CD4-positive, alpha-beta T cell treated with Interleukin-15 for 4 hours (primary cell): ENCODE data around the gene HOXD3.
A peak's percentile ranks its signal among the peaks of the same experiment; 100 is the strongest.

Experiments
- DNase-seq: peaks from one replicate; pipeline ENCODE4 v3.0.0-alpha.2; 2020; ENCODE audit warnings: low spot score

Gene HOXD3

DNA sequence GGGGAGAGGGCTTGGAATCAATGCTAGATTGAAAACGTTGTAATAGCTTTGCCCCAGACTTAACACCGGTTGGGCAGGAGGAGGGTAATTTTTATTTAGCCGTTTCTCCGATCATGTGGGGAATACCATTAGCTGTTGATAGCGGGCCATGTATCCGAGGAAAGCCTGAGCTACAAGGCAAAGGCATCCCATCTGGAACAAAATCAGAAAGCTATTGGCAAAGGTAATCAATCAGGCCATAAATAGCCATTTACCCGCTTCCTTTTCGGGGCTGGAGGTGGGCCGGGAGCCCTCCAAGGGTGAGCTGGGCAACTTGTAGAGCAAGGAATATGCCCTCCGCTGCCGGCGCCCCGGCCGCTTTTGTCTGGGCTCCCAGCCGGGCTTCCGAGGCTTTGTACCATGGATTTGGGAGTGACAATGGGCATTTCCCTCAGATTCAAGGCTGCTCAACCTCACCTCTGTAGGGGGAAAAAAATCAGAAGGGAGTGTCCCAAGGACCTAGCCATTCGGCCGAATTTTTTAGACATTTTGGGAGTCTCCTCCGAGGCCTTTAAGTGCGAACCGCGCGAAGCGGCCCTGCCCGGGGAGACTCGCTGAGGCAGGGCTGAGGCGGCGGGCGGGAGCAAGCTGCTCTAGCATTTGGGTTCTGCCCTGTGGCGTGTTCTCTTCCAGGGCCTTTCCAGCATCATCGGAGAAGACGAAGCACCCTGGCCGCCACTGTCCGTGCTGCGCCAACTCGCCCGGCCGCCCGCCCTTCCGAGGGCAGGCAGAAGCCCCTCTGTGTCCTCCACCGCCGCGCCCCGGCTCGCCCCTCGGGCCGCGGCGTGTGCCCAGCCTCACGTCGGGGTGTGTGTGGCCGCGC is 35.7 kb upstream of the HOXD3 start:
- DNase-seq = no peak

DNA sequence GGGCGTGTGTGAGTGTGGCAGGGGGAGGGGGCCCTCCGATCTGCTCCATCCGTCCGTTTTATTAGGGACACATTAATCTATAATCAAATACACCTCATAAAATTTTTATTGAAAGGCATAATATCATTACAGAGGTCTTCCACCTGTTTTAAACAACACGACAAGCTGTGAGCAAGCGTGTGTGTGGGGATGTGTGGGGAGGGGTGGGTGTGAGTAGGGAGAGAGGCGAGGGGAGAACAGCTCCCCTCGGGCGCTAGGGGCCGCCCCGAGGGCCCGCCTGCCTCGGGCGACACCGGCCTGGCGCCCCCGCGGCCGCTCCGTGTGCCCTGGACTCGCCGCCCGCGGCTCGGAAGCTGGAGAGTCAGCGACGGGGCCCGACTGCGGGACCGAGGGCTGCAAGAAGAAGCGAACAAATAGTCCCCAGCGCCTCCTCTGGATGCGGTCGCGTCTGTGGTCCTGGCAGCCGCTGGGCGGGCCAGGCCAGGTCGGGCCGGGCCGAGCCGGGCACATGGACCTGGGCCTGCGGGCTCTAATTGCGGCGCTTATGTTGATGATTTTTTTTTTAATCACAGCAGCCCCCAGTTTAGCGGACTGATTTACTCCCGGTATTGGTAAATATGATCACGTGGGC is 34.9 kb upstream of the HOXD3 start:
- DNase-seq = no peak

DNA sequence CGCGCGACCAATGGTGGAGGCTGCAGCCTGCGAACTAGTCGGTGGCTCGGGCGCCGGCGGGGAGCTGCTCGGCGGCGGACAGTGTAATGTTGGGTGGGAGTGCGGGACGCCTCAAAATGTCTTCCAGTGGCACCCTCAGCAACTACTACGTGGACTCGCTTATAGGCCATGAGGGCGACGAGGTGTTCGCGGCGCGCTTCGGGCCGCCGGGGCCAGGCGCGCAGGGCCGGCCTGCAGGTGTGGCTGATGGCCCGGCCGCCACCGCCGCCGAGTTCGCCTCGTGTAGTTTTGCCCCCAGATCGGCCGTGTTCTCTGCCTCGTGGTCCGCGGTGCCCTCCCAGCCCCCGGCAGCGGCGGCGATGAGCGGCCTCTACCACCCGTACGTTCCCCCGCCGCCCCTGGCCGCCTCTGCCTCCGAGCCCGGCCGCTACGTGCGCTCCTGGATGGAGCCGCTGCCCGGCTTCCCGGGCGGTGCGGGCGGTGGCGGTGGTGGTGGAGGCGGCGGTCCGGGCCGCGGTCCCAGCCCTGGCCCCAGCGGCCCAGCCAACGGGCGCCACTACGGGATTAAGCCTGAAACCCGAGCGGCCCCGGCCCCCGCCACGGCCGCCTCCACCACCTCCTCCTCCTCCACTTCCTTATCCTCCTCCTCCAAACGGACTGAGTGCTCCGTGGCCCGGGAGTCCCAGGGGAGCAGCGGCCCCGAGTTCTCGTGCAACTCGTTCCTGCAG is 34.3 kb upstream of the HOXD3 start, which contains the start of gene HOXD9:
HOXD9 (plus strand) TSS at position 37 of the 728 bp plus-strand sequence; CDS start at position 87, 50 bp downstream.
- no peak for DNase-seq

DNA sequence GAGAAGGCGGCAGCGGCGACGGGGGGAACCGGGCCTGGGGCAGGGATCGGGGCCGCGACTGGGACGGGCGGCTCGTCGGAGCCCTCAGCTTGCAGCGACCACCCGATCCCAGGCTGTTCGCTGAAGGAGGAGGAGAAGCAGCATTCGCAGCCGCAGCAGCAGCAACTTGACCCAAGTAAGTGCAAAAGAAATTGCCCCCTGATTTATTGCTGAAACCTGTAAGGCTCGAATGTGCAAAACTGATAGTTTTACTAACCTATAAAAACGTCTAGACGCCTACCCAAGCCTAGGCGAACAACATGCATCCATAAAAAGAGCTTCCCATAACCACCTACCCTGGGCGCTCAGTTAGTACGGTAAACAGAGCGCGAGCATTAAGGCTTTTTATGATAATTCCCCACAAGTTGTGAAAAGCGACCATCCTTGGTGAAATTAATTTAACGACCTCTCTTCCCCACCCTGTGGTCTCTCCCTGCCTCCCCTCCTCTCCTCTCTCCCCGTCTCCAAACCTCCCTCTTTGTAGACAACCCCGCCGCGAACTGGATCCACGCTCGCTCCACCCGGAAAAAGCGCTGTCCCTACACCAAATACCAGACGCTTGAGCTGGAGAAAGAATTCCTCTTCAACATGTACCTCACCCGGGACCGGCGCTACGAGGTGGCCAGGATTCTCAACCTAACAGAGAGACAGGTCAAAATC is 33.5 kb upstream of the HOXD3 start:
- no peak for DNase-seq

DNA sequence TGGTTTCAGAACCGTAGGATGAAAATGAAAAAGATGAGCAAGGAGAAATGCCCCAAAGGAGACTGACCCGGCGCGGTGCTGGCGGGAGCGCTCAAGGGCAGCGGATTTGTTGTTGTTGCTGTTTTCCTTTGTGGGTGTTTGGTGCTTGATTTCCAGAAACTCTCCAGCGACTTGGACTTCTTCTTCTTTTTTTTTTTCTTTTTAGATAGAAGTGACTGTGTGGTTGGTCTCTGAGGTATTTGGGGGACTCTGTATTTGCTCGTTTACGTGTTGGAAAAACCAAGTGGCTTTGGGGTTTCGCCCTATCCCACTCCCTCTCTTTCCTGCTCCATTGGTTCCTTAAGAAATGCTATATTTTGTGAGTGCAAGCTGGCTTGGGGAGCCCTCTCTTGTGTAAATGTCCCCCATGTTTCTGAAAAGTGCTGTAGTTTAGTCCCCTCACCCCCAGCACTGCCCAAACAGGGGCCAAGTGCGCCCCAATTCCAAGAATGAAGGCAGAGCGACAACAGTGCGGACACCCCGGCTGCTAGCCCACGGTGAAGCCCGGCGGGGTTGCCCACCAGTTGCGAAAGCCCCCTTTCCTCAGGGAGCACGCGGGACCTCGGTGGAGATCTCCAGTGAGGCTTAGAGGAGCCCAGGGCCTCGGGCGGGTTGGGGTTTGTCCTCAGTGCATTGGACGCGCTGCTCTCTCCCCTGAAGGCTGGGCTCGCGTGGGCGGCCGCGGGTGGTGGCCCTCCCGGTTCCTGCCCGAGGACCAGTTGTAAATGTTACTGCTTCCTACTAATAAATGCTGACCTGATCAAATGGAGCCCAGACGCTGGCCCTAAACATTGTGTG is 32.8 kb upstream of the HOXD3 start:
- DNase-seq = no peak

DNA sequence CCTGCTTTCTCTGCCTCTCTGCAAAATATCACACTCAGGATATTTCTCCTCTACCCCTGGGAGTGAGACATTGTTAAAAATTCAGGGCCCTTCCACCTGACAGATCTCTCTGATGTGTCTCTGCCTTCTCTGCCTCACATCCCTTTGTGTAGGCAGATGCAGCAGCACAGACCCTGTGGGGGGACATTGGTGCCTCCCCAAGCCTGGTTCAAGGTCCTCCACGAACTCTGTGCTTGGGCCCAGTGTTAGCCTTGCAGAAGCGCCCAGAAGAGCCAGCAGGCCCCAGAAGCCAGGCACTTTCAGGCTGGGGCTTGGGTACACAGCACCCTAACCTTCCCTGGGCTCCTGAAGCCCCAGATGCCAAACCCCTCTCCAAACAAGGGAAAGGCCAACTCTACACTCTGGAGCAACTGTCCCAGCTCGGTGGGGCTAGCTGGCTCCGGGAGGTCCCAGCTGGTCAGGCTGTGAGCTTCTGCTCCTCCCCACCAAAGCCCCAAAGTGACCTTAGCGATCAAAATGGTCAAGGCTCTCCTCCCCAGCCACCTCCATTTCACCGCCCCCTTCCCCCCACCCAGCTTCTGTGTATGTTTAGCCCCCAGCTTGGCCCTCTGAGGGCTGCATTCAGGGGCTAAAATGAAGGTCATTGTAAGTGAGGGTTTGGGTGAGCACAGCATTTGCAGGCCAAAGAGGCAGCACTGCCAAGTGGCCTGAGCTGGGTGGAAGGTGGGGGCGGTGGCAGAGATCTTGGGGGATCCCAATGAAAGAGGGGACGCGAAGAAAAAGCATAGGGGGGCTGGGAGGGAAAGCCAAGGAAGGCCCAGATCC is 31.9 kb upstream of the HOXD3 start:
- no peak for DNase-seq

DNA sequence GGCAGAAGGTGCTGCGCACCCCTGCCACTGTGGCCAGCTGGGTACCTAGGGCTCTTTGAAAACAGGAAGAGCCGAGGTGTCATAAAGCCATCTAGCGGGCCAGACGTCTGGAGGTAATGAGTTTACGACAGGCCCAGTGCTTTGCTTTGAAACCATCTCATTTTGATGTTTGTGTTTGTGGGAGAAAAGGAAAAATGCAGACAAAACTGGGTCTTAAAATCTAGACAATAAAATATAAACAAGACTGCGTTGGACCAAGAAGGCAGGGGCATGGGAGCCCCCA is 31.4 kb upstream of the HOXD3 start:
- no peak for DNase-seq

DNA sequence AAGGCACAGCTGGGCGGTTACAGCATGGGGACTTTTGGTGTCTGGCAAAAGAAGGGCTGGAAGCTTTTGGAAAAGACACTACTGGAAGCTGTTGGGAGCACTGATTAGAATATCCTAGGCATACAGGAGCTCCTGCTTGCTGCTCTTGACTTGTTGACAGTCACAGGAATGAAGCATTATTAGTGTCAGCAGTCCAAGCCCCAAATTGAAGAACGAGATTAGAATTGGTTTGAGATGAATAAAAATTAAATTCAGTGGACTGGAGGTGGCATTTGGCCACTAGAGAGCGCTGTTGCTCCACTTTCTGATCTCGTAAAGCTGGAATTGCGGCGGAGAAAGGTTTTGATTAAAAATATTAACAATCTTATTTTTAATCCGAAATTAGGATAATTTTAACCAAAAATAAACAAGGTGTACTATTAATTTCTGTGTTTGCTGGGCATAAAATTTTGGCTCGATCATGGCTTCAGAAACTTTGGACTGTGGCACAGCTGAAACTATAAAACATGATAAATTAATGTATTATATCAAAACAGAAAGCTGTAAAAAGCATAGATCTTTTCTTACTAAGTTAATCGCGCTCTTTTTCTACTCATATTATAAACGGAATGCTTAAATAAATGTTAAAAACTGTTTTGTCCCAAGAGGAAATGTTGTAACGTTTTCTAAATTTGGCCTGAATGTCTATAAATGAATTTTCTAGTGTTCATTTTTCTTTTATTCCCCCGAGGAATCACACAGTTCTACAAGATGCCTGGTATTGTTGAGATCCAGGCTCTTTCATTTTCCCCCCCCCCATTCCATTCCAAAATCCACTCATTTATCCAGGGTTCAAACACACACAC is 30.0 kb upstream of the HOXD3 start:
- peak; percentile 66 for DNase-seq

DNA sequence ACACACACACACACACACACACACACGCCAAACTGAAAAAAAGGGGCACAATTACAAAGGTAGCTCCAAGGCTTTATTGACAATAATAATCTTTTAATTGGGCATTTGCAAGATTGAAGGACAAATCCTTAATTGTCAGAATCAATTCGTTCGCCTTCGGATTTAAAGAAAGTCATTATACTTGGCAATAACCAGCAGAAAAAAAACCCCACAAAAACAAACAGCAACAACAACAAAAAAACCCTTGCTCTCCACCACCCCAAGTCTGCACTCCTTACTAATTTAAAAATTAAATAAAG is 29.4 kb upstream of the HOXD3 start:
- no peak for DNase-seq

DNA sequence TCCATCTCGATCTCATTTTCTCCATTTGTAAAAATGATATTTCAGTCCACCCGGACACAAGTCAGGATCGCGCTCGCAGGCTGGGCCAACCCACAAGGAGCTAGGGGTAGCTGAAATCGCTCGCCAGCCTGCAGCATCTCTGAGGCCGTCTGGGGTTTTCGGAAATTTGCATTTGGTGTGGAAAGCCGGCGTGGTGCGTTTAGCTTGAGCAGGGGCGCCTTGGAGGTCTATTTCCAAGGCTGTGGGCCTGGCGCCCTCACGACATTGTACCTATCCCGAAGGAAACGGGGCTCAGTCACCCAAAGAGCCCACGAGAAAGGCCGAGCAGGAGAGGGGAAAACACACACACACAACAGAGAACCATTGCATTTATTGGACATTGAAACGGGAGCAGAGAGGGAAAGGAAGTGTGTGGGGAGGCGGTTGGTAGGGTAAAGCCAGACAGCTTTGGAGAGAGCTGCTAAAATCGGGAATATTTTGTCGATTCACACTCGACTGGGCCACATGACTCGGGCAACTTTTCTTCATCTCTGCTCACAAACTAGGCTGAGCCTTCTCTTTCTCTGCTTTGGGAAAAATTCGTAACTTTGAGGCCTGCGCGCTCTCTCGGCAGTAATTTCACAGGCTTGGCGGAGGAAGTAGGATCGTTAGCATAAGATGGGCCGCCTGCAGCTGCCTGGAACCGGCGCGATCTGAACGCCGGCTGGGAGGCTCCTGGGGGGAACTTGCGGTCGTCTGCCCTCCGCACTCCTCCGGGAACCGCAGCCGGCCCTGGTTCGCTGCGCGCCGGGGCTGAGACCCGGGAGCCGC is 28.7 kb upstream of the HOXD3 start:
- no peak for DNase-seq

DNA sequence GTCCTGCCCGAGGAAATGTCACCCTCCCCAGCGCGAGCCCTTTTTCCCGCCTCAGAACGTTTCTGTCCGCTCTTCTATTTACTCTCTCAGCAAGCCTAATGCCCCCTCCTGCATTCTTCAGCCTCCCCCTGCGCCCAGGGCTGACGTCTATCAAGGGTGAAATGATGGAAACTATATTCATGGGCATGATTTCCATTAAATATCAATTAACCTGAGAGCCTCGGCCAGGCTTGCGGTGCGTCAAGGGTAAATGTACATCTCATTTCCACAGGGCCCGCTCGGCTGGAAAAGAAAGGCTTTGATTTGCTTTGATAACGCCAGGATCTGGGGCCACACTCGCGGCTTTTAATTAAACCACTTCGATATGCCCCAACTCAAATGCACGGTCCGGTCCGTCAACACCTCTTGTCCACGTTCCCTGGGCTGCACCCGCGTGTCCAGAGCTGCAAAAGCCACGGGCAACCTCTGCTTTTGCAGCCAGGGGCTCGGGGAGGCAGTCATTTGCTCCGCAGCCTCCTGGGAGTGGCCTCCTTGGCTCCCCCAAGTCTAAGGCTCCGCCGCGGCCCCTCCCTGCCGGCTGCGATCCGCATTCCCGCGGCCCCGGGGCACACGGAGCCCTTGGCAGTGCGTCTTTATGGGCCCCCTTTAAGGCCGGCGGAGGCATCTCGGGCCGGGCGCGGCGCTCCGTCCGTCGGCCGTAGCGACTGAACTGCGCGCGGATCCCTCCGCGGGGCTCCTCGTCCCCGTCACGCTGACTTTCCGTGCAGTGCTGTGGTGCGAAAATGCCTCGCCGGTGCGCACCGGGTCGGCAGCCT is 27.9 kb upstream of the HOXD3 start, which contains the start of gene HOXD8:
HOXD8 (plus strand) TSS at position 724 of the 815 bp plus-strand sequence. CDS start 662 bp downstream, outside the sequence.
- no peak for DNase-seq

DNA sequence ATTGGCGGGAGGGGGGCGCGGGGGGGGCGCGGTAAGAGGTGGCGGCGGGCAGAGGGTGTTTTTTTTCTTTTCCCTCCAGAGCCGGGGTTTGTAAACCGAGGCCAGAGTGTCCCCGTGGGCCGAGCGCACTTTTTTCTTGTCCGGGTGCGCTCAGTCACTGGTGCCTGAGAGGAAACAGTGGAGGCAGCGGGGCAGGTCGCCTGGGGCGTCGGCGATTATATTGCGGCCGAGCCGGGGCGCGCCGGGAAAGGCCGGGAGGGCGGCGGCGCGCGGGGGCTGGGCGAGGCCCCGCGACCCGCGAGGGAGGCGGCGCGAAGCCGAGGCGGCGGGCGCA is 27.3 kb upstream of the HOXD3 start:
- no peak for DNase-seq

DNA sequence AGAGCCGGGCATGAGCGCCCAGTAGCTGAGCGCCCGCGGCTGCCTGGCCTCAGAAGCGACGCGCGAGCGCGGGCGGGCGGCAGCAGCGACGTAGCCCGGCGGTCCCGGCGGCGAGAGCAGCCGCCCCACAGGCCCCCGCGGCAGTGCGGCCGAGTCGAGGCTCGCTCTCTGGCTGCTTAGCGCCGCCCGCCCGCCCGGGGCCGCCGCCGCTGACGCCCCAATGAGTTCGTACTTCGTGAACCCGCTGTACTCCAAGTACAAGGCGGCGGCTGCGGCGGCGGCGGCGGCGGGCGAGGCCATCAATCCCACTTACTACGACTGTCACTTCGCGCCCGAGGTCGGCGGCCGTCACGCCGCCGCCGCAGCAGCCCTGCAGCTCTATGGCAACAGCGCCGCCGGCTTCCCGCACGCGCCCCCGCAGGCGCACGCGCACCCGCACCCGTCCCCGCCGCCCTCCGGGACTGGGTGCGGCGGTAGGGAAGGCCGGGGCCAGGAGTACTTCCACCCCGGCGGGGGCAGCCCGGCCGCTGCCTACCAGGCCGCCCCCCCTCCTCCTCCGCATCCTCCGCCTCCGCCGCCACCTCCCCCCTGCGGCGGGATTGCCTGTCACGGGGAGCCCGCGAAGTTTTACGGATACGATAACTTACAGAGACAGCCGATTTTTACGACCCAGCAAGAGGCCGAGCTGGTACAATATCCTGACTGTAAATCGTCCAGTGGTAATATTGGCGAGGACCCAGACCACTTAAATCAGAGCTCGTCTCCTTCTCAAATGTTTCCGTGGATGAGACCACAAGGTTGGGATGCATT is 26.8 kb upstream of the HOXD3 start:
- DNase-seq = no peak

DNA sequence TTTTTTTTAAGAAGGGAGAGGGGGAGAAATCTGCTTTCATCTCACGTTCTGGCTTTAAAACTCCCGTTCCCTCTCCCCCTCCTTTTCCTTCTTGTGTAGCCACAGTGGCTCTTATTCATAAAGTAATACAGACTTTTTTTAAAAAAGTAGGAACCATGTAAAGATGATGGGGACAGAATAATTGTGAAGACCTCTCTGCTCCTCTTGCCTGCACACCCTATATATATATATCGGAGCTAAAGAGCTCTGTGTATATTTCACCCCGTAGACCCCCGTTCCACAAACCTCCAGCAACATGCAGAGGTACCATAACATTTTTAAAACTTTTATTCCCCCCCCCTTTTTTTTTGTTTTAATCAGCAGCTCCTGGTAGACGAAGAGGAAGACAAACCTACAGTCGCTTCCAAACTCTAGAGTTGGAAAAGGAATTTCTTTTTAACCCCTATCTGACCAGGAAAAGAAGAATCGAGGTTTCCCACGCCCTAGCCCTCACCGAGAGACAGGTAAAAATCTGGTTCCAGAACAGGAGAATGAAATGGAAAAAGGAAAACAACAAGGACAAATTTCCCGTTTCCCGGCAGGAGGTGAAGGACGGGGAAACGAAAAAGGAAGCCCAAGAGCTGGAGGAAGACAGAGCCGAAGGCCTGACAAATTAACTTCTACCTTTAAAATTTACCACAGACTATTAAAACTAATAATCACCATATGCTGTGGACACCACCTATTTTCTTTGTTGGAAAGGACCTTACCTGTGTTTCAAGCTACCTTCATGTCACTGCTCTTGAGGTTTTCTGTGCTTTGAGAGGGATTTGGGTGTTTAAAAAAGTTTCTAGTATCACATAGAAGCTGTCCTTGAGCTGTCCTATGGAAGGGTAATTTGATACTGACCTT is 25.9 kb upstream of the HOXD3 start:
- no peak for DNase-seq

DNA sequence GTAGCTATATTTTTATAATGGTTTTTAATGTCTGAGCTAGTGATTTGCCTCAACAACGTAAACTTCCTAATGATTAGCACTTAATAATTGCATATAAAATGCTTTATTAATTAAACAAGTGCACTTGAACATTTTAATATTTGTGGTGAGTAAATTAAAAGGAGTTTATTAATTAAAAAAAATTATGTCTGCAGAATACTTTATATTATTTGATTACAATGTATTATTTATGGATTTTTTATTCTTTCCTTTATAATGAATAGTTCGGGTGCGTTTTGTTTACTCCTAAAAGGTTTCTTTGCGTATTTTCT is 25.3 kb upstream of the HOXD3 start:
- no peak for DNase-seq
